Liver (tissue), 9 donors: Measurements from ENCODE around the gene OR2AG2. TPM values are rescaled to one million over a fixed set of nuclear protein-coding genes. Genes with fewer than 3 reads are reported as not detected.

Experiments
- DNase-seq: peaks from one replicate; pipeline ENCODE4 v3.0.0-alpha.2; 2017; ENCODE audit warnings: low spot score
- H3K27ac ChIP-seq, 2 donors: one replicate each; pipeline ENCODE4 v1.7.0; 2013; ENCODE audit warnings: inconsistent platforms in 2 of 2, low read length in 2 of 2, control low read depth in 1 of 2, low read depth in 1 of 2, mild to moderate bottlenecking in 1 of 2
- H3K27me3 ChIP-seq, 4 donors: one replicate each; pipeline versions ENCODE4 v1.6.1 to v1.7.0; 2013; ENCODE audit warnings: low read length in 3 of 4, inconsistent platforms in 1 of 4, mild to moderate bottlenecking in 1 of 4, moderate library complexity in 1 of 4; ENCODE audit not compliant: control insufficient read depth in 4 of 4, insufficient read depth in 4 of 4
- H3K36me3 ChIP-seq, 4 donors: one replicate each; pipeline versions ENCODE4 v1.6.1 to v1.7.0; 2013; ENCODE audit warnings: low read length in 3 of 4, mild to moderate bottlenecking in 3 of 4, low read depth in 1 of 4, moderate library complexity in 1 of 4; ENCODE audit not compliant: control insufficient read depth in 4 of 4, insufficient read depth in 3 of 4
- H3K4me1 ChIP-seq, 4 donors: one replicate each; pipeline versions ENCODE4 v1.6.1 to v1.7.0; 2013; ENCODE audit warnings: low read length in 3 of 4, mild to moderate bottlenecking in 3 of 4, moderate library complexity in 1 of 4; ENCODE audit not compliant: control insufficient read depth in 4 of 4, insufficient read depth in 4 of 4
- H3K4me3 ChIP-seq, 3 donors: one replicate each; pipeline versions ENCODE4 v1.6.1 to v1.7.0; 2013; ENCODE audit warnings: low read length in 3 of 3, control low read depth in 1 of 3, low read depth in 1 of 3, mild to moderate bottlenecking in 1 of 3
- H3K9ac ChIP-seq, 2 donors: one replicate each; pipeline ENCODE4 v1.7.0; 2013; ENCODE audit warnings: low read length in 2 of 2, mild to moderate bottlenecking in 2 of 2, moderate library complexity in 2 of 2, control low read depth in 1 of 2, low read depth in 1 of 2
- H3K9me3 ChIP-seq, 4 donors: one replicate each; pipeline versions ENCODE4 v1.6.1 to v1.7.0; 2013; ENCODE audit warnings: low read length in 3 of 4; ENCODE audit not compliant: control insufficient read depth in 4 of 4
- ATF3 ChIP-seq: IDR thresholded peaks from 2 replicates; pipeline ENCODE4 v1.6.1; 2016; ENCODE audit warnings: antibody characterized with exemption
- CTCF ChIP-seq: fragments of 150-350 bp; IDR thresholded peaks from 2 replicates; pipeline ENCODE4 v1.5.1; 2017; ENCODE audit warnings: improper control_type of control experiment, low read depth, low read length; ENCODE audit not compliant: missing input control
- EGR1 ChIP-seq, 2 donors: IDR thresholded peaks; 2 replicates each; pipeline ENCODE4 v1.6.1; 2016 to 2018; ENCODE audit warnings: antibody characterized with exemption in 2 of 2, low read depth in 2 of 2
- FOXA1 ChIP-seq: IDR thresholded peaks from 2 replicates; pipeline ENCODE4 v1.6.1; 2016; ENCODE audit warnings: antibody characterized with exemption
- FOXA2 ChIP-seq: IDR thresholded peaks from 2 replicates; pipeline ENCODE4 v1.6.1; 2016; ENCODE audit warnings: antibody characterized with exemption
- GABPA ChIP-seq, 2 donors: IDR thresholded peaks in 1 of 2; conservative IDR thresholded peaks in 1 of 2; 2 replicates each; pipeline ENCODE4 v1.6.1; 2016; ENCODE audit warnings: antibody characterized with exemption in 2 of 2, mild to moderate bottlenecking in 1 of 2, moderate library complexity in 1 of 2
- HNF4A ChIP-seq, 2 donors: conservative IDR thresholded peaks; 2 replicates each; pipeline ENCODE4 v1.6.1; 2016; ENCODE audit warnings: antibody characterized with exemption in 2 of 2, mild to moderate bottlenecking in 2 of 2
- HNF4G ChIP-seq: IDR thresholded peaks from 2 replicates; pipeline ENCODE4 v1.6.1; 2016; ENCODE audit warnings: antibody characterized with exemption
- JUND ChIP-seq, 2 donors: IDR thresholded peaks; 2 replicates each; pipeline ENCODE4 v1.6.1; 2016; ENCODE audit warnings: antibody characterized with exemption in 2 of 2
- MAX ChIP-seq: IDR thresholded peaks from 2 replicates; pipeline ENCODE4 v1.6.1; 2016; ENCODE audit warnings: antibody characterized with exemption
- NR2F2 ChIP-seq: IDR thresholded peaks from 2 replicates; pipeline ENCODE4 v1.6.1; 2016; ENCODE audit warnings: antibody characterized with exemption
- RAD21 ChIP-seq, 2 donors: IDR thresholded peaks; 2 replicates each; pipeline ENCODE4 v1.6.1; 2016; ENCODE audit warnings: antibody characterized with exemption in 2 of 2, mild to moderate bottlenecking in 2 of 2
- REST ChIP-seq: IDR thresholded peaks from 2 replicates; pipeline ENCODE4 v1.6.1; 2016; ENCODE audit warnings: antibody characterized with exemption, mild to moderate bottlenecking
- RXRA ChIP-seq, 2 donors: IDR thresholded peaks; 2 replicates each; pipeline ENCODE4 v1.6.1; 2017 to 2018; ENCODE audit warnings: antibody characterized with exemption in 2 of 2, mild to moderate bottlenecking in 1 of 2
- SP1 ChIP-seq: IDR thresholded peaks from 2 replicates; pipeline ENCODE4 v1.6.1; 2018; ENCODE audit warnings: antibody characterized with exemption, mild to moderate bottlenecking
- TAF1 ChIP-seq: conservative IDR thresholded peaks from 2 replicates; pipeline ENCODE4 v1.6.1; 2016; ENCODE audit warnings: antibody characterized with exemption, mild to moderate bottlenecking
- YY1 ChIP-seq: IDR thresholded peaks from 2 replicates; pipeline ENCODE4 v1.6.1; 2016; ENCODE audit warnings: antibody characterized with exemption, mild to moderate bottlenecking
- ZBTB33 ChIP-seq: IDR thresholded peaks from 2 replicates; pipeline ENCODE4 v1.6.1; 2016; ENCODE audit warnings: antibody characterized with exemption
- WGBS: extraction: QIAGEN DNeasy Blood & Tissue Kit; methylation state at CpG from one replicate; pipeline ENCODE4 v1.1.7; 2013; 5-methylcytosine and 5-hydroxymethylcytosine counted together
- polyA plus RNA-seq, 2 donors: library from polyadenylated mRNA; stranded (reverse) in 1 of 2; unstranded in 1 of 2; fragments of 200-250 nt in 1 of 2; fragments of >200 nt in 1 of 2; fragmentation: Nextera tagmentation in 1 of 2; extraction: Ambion mirVana in 1 of 2; gene quantifications; one replicate each; pipeline versions ENCODE4 v1.2.1 to v1.2.3, GENCODE V29; 2013 to 2015
- total RNA-seq, 2 donors: library from RNA; depleted of rRNA; stranded (reverse); fragments of >200 nt; gene quantifications; one replicate each; pipeline ENCODE4 v1.2.3, GENCODE V29; 2014
- donor health status: healthy.
- donor health status: healthy.
- donor health status: healthy.
- donor health status: healthy.
- donor health status: healthy.

The OR2AG2 gene
- total and polyA plus RNA-seq, 4 donors, result under 0.01 TPM; not detected in 3

- no peak for TF ChIP-seq HNF4A (conservative IDR thresholded peaks at IDR 0.05)
- TF ChIP-seq ATF3, result no peak
- no peak for TF ChIP-seq JUND (IDR thresholded peaks at IDR 0.05)
- no peak for TF ChIP-seq HNF4G
- TF ChIP-seq NR2F2, result no peak
- no peak for TF ChIP-seq TAF1
- TF ChIP-seq MAX, result no peak
- TF ChIP-seq REST, result no peak
- TF ChIP-seq ZBTB33, result no peak
- TF ChIP-seq RXRA (IDR thresholded peaks at IDR 0.05), result no peak
- no peak for TF ChIP-seq YY1
- no peak for TF ChIP-seq RAD21 (IDR thresholded peaks at IDR 0.05)
- TF ChIP-seq SP1, result no peak
- no peak for TF ChIP-seq EGR1 (IDR thresholded peaks at IDR 0.05; ENCODE audit: low read depth in 2 of 2)
- H3K36me3 ChIP-seq, result no peaks in the 10 kb centered on the region
- H3K4me3 ChIP-seq, result no peak overlapping the region
- no peak overlapping the region for H3K9ac ChIP-seq
- H3K27ac ChIP-seq, result no peak overlapping the region
- 82% methylated on average over 1 of the region's 1 CpG for WGBS
- H3K27me3 ChIP-seq, result no peaks in the 10 kb centered on the region
- DNase-seq, result no peak
- no peaks in the 10 kb centered on the region for H3K4me1 ChIP-seq
- no peaks in the 10 kb centered on the region for H3K9me3 ChIP-seq
These were observed 50.4 kb downstream of the OR2AG2 start for GRCh38 chr11:6721343-6721742.

- no peaks in the 10 kb centered on the region for H3K27me3 ChIP-seq
- H3K4me3 ChIP-seq, result no peak overlapping the region
- WGBS, result 84% methylated on average over 1 of the region's 1 CpG
- no peak for DNase-seq
- TF ChIP-seq FOXA1, result no peak
- no peak for TF ChIP-seq CTCF
- TF ChIP-seq FOXA2, result no peak
- TF ChIP-seq HNF4G, result no peak
- no peak for TF ChIP-seq MAX
- TF ChIP-seq GABPA (IDR thresholded peaks at IDR 0.05 in 1 of 2, conservative IDR thresholded peaks at IDR 0.05 in 1 of 2), result no peak
- no peak for TF ChIP-seq REST
- no peak for TF ChIP-seq JUND (IDR thresholded peaks at IDR 0.05)
- TF ChIP-seq RXRA (IDR thresholded peaks at IDR 0.05), result no peak
- no peak for TF ChIP-seq ZBTB33
- no peak overlapping the region for H3K27ac ChIP-seq
- no peaks in the 10 kb centered on the region for H3K36me3 ChIP-seq
- H3K9me3 ChIP-seq, result no peaks in the 10 kb centered on the region
- no peaks in the 10 kb centered on the region for H3K4me1 ChIP-seq
- H3K9ac ChIP-seq, result no peak overlapping the region
These were observed 52.2 kb downstream of the OR2AG2 start for GRCh38 chr11:6719576-6719975.
